Mucosa of descending colon (tissue), 3 donors: ENCODE results near the gene NPB. TPM values are rescaled to one million over a fixed set of nuclear protein-coding genes. Genes with fewer than 3 reads are reported as not detected.

Experiments used
- ATAC-seq: fragments of 200-7000 bp; cut with Tn5 transposase; one replicate; pipeline ENCODE4 v1.9.1; 2020; ENCODE audit warnings: mild to moderate bottlenecking, moderate library complexity
- DNase-seq, 3 donors: peaks; one replicate each; pipeline ENCODE4 v3.0.0-alpha.2; 2020
- H3K36me3 ChIP-seq: fragments of 200-600 bp; one replicate; pipeline ENCODE4 v1.8.0; 2021; ENCODE audit warnings: low read depth, mild to moderate bottlenecking
- H3K4me1 ChIP-seq: fragments of 200-600 bp; one replicate; pipeline ENCODE4 v1.8.0; 2021; ENCODE audit warnings: low read depth, mild to moderate bottlenecking
- H3K4me3 ChIP-seq: fragments of 200-600 bp; one replicate; pipeline ENCODE4 v1.8.0; 2021; ENCODE audit warnings: mild to moderate bottlenecking
- H3K9me3 ChIP-seq: fragments of 200-600 bp; one replicate; pipeline ENCODE4 v1.8.0; 2021; ENCODE audit warnings: mild to moderate bottlenecking
- intact Hi-C, 2 donors: fragments of 100-400 bp; cut with DNase I in 1 of 2; cut with micrococcal nuclease in 1 of 2; formaldehyde crosslinking; loops; one replicate each; pipeline versions ENCODE4 v1.11.0 to v1.11.1; 2022; cut with DNase I, micrococcal nuclease
- total RNA-seq, 3 donors: library from RNA; stranded (reverse); fragmentation: NEBNext Ultra II Directional in 2 of 3; extraction: Animal tissue kit (Norgen Biotek cat#: 25700) in 2 of 3; gene quantifications; one replicate each; pipeline versions ENCODE4 v1.2.1 to v1.2.4, GENCODE V29; 2021 to 2023
- TF ChIP-seq, protein P1 (sequence below): fragments of 200-600 bp; IDR thresholded peaks from one replicate; pipeline ENCODE4 v1.8.0; 2022; ENCODE audit warnings: antibody characterized with exemption, mild to moderate bottlenecking
- donor health status: DM: no; HTN: no; CAD: no; lungs with moderate emphysema.
- donor health status: DM: no; HTN: no; CAD: no.
- donor health status: DM: no; HTN: yes; CAD: no.

Gene NPB
- total RNA-seq, 3 donors from 2014 or later: 0.12 to 0.51 (median 0.26) TPM

DNA sequence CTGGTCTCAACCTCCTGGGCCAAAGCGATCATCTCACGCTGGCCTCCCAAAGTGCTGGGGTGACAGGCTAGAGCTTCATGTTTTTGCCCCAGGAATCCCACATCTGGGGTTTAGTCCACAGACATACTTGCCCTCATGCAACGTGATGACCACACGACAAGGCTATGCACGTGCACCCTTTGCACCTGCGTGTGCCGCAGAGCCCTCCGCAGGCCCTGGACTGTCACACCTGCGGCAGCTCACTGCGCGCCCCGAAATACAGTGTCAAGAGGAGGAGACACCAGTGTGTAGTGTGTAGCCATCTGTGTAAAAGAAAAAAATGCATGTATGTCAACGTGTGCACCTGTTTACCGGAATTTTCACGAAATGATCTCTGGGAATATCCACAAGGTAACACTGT is 48.5 kb downstream of the NPB start:
- Histone ChIP-seq H3K4me1 (no peaks in the 10 kb centered on the region), H3K36me3 (no peaks in the 10 kb centered on the region), H3K9me3 (no peaks in the 10 kb centered on the region), H3K4me3 (no peak overlapping the region)
- ATAC-seq (no peak), DNase-seq (no peak)
- intact Hi-C loops: no loop called here
- TF ChIP-seq, protein P1, sequence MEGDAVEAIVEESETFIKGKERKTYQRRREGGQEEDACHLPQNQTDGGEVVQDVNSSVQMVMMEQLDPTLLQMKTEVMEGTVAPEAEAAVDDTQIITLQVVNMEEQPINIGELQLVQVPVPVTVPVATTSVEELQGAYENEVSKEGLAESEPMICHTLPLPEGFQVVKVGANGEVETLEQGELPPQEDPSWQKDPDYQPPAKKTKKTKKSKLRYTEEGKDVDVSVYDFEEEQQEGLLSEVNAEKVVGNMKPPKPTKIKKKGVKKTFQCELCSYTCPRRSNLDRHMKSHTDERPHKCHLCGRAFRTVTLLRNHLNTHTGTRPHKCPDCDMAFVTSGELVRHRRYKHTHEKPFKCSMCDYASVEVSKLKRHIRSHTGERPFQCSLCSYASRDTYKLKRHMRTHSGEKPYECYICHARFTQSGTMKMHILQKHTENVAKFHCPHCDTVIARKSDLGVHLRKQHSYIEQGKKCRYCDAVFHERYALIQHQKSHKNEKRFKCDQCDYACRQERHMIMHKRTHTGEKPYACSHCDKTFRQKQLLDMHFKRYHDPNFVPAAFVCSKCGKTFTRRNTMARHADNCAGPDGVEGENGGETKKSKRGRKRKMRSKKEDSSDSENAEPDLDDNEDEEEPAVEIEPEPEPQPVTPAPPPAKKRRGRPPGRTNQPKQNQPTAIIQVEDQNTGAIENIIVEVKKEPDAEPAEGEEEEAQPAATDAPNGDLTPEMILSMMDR: no peak

DNA sequence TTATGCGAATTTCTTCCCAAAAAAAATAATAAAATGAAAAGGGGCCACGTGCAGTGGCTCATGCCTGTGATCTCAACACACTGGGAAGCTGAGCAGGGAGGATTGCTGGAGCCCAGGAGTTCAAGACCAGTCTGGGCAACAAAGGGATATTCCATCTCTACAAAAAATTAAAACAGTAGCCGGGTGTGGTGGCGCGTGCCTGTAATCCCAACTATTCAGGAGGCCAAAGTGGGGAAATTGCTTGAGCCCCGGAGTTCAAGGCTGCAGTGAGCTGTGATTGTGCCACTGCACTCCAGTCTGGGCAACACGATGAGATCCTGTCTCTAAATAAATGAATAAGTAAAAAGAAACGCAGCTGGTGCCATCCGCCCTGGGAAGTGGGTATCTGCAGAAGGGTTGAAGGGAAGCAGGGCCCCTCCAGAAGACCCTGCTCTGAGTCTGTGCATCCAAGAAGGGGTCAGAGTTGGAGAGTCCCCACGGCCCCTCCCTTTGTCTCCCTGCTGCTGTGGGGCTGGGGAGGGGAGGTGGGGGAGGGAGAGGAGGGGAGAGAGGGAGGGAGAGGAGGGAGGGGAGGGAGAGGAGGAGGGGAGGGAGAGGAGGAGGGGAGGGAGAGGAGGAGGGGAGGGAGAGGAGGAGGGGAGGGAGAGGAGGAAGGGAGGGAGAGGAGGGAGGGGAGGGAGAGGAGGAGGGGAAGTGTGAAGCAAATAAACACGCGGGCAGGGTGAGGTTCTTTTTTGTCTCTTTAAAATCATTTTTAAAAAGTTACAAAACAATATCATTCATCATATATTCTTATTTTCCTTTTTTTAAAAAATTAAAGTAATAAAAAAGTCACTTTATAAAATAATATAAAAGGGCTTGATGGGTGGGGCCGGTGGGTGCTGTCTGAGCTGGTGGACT is 50.0 kb downstream of the NPB start:
- ATAC-seq (no peak), DNase-seq (no peak)
- Histone ChIP-seq H3K4me1 (no peaks in the 10 kb centered on the region), H3K9me3 (no peaks in the 10 kb centered on the region), H3K4me3 (no peak overlapping the region), H3K36me3 (no peaks in the 10 kb centered on the region)
- intact Hi-C loops: no loop called here
- TF ChIP-seq, protein P1: no peak

Other genes with a start within 250 kb of the NPB start
- gene PDE6G, start 245.7 kb upstream of the NPB start, total RNA-seq: 1 to 10 TPM in 1 of 3 donors, under 1 TPM in 1, not detected in 1; 0.39 to 1.2 TPM
- gene OXLD1, start 235.6 kb upstream of the NPB start, total RNA-seq: 10 to 100 TPM; 26.3 to 27.5 (median 26.8) TPM
- 10 to 100 TPM; 15.5 to 19.6 (median 15.6) TPM for gene CCDC137, start 235.5 kb upstream of the NPB start, total RNA-seq
- gene ARL16, start 218.4 kb upstream of the NPB start, total RNA-seq: 10 to 100 TPM; 14.0 to 27.6 (median 26.1) TPM
- 100 to 1,000 TPM in 2 of 3 donors, 10 to 100 TPM in 1; 91.4 to 126 (median 102) TPM for gene HGS, start 218.2 kb upstream of the NPB start, total RNA-seq
- 100 to 1,000 TPM in 2 of 3 donors, 10 to 100 TPM in 1; 69.0 to 109 (median 108) TPM for gene MRPL12, start 198.9 kb upstream of the NPB start, total RNA-seq
- 10 to 100 TPM; 22.9 to 61.6 (median 57.6) TPM for gene SLC25A10, start 190.0 kb upstream of the NPB start, total RNA-seq
- under 1 TPM; 0.22 to 0.98 (median 0.43) TPM for gene GCGR, start 98.1 kb upstream of the NPB start, total RNA-seq
- 10 to 100 TPM; 21.2 to 80.2 (median 38.7) TPM for gene MCRIP1, start 68.9 kb upstream of the NPB start, total RNA-seq
- gene PPP1R27, start 67.2 kb upstream of the NPB start, total RNA-seq: under 1 TPM in 2 of 3 donors, not detected in 1; 0.52 to 0.84 TPM
- 100 to 1,000 TPM; 354 to 727 (median 491) TPM for gene P4HB, start 41.7 kb upstream of the NPB start, total RNA-seq
- gene ARHGDIA, start 30.9 kb upstream of the NPB start, total RNA-seq: 100 to 1,000 TPM; 326 to 473 (median 442) TPM
- gene ALYREF, start 10.7 kb upstream of the NPB start, total RNA-seq: 10 to 100 TPM; 38.1 to 88.7 (median 43.3) TPM
- 10 to 100 TPM; 78.2 to 97.1 (median 81.3) TPM for gene ANAPC11, start 10.5 kb upstream of the NPB start, total RNA-seq
- 10 to 100 TPM; 36.0 to 59.4 (median 58.3) TPM for gene PCYT2, start 9.2 kb downstream of the NPB start, total RNA-seq
- 10 to 100 TPM; 50.1 to 83.5 (median 73.7) TPM for gene SIRT7, start 15.9 kb downstream of the NPB start, total RNA-seq
- gene MAFG, start 25.5 kb downstream of the NPB start, total RNA-seq: 10 to 100 TPM; 17.4 to 34.0 (median 21.1) TPM
- gene PYCR1, start 35.1 kb downstream of the NPB start, total RNA-seq: 10 to 100 TPM; 14.7 to 35.0 (median 28.2) TPM
- under 1 TPM in 1 of 3 donors, not detected in 2; 0.13 TPM for gene MYADML2, start 45.0 kb downstream of the NPB start, total RNA-seq
- under 1 TPM in 1 of 3 donors, not detected in 2; 0.13 TPM for gene NOTUM, start 58.9 kb downstream of the NPB start, total RNA-seq
- gene ASPSCR1, start 75.4 kb downstream of the NPB start, total RNA-seq: 10 to 100 TPM; 33.1 to 35.2 (median 34.5) TPM
- gene CENPX, start 120.6 kb downstream of the NPB start, total RNA-seq: 100 to 1,000 TPM in 1 of 3 donors, 10 to 100 TPM in 2; 76.3 to 114 (median 81.3) TPM
- gene LRRC45, start 121.1 kb downstream of the NPB start, total RNA-seq: 10 to 100 TPM; 18.9 to 20.0 (median 19.8) TPM
- 1 to 10 TPM; 3.4 to 6.2 (median 4.2) TPM for gene RAC3, start 129.4 kb downstream of the NPB start, total RNA-seq
- 100 to 1,000 TPM in 2 of 3 donors, 10 to 100 TPM in 1; 84.9 to 151 (median 124) TPM for gene DCXR, start 135.5 kb downstream of the NPB start, total RNA-seq
- gene RFNG, start 149.6 kb downstream of the NPB start, total RNA-seq: 10 to 100 TPM; 30.7 to 37.9 (median 30.9) TPM
- gene GPS1, start 149.7 kb downstream of the NPB start, total RNA-seq: 10 to 100 TPM; 73.6 to 81.6 (median 80.4) TPM
- gene DUS1L, start 163.6 kb downstream of the NPB start, total RNA-seq: 100 to 1,000 TPM in 2 of 3 donors, 10 to 100 TPM in 1; 99.8 to 143 (median 138) TPM
- gene FASN, start 196.0 kb downstream of the NPB start, total RNA-seq: 100 to 1,000 TPM in 2 of 3 donors, 10 to 100 TPM in 1; 87.2 to 115 (median 102) TPM